H1 (cell line): ENCODE results near the gene NCBP1. TPM values are rescaled to one million over a fixed set of nuclear protein-coding genes. Genes with fewer than 3 reads are reported as not detected.

Source experiments
- CTCF ChIA-PET: fragments of 300-600 bp; sonication (Branson Sonifier 250); formaldehyde crosslinking; loops from one replicate; lab custom pipeline; 2021; ENCODE audit not compliant: partially characterized antibody; lab: Charles Lee
- POLR2A ChIA-PET: fragments of 300-600 bp; sonication (Branson Sonifier 250); formaldehyde crosslinking; loops from one replicate; lab custom pipeline; 2021; ENCODE audit warnings: inconsistent platforms; ENCODE audit not compliant: partially characterized antibody; lab: Charles Lee
- DNase-seq, 2 experiments: peaks; one replicate each; pipeline versions ENCODE4 v3.0.0 to v3.0.0-alpha.2; 2010 to 2022; ENCODE audit warnings: low spot score in 2 of 2, low read depth in 1 of 2, mixed read lengths in 1 of 2
- FAIRE-seq: peaks from 2 replicates; lab custom pipeline; 2011; peaks lifted over from hg19 to GRCh38; lab: Jason Lieb, UNC
- H2AFZ ChIP-seq: 2 replicates; pipeline ENCODE4 v1.8.1; 2012; ENCODE audit warnings: low read length, inconsistent platforms
- H2AK5ac ChIP-seq: 2 replicates; pipeline ENCODE4 v1.6.1; 2013; ENCODE audit warnings: low read depth, low read length
- H2BK120ac ChIP-seq: replicated peaks from 2 replicates; pipeline ENCODE3; 2013; ENCODE audit warnings: low read depth, low read length, inconsistent platforms
- H2BK12ac ChIP-seq: 2 replicates; pipeline ENCODE4 v1.6.1; 2013; ENCODE audit warnings: low read depth, low read length
- H2BK15ac ChIP-seq: 2 replicates; pipeline ENCODE4 v1.6.1; 2013; ENCODE audit warnings: low read length
- H2BK20ac ChIP-seq: 2 replicates; pipeline ENCODE4 v1.6.1; 2013; ENCODE audit warnings: low read length
- H2BK5ac ChIP-seq: 2 replicates; pipeline ENCODE4 v1.6.1; 2013; ENCODE audit warnings: low read depth, low read length
- H3K14ac ChIP-seq: 2 replicates; pipeline ENCODE4 v1.6.1; 2013; ENCODE audit warnings: inconsistent platforms; ENCODE audit not compliant: insufficient read length
- H3K18ac ChIP-seq: 2 replicates; pipeline ENCODE4 v1.6.1; 2013; ENCODE audit warnings: low read length; ENCODE audit errors: extremely low read depth
- H3K23ac ChIP-seq: 2 replicates; pipeline ENCODE4 v1.6.1; 2013; ENCODE audit warnings: inconsistent platforms; ENCODE audit not compliant: insufficient read length
- H3K23me2 ChIP-seq: 2 replicates; pipeline ENCODE4 v1.6.1; 2013; ENCODE audit warnings: low read depth, low read length
- H3K27ac ChIP-seq: 2 replicates; pipeline ENCODE4 v1.6.1; 2011; ENCODE audit warnings: low read depth, low read length, inconsistent platforms
- H3K27me3 ChIP-seq, 4 experiments: replicated peaks in 1 of 4; 1 replicate in 1 of 4; 2 replicates in 3 of 4; pipeline versions ENCODE4 v1.6.1 to v1.8.1; 2011 to 2013; ENCODE audit warnings: low read length in 3 of 4, mild to moderate bottlenecking in 3 of 4, inconsistent platforms in 2 of 4, mixed read lengths in 2 of 4, moderate library complexity in 1 of 4; ENCODE audit not compliant: control insufficient read depth in 3 of 4, insufficient read depth in 3 of 4; ENCODE audit errors: extremely low read depth in 1 of 4
- H3K36me3 ChIP-seq, 4 experiments: 2 replicates each; pipeline versions ENCODE4 v1.6.1 to v1.8.1; 2011 to 2013; ENCODE audit warnings: mild to moderate bottlenecking in 4 of 4, low read length in 3 of 4, moderate library complexity in 2 of 4, control low read depth in 1 of 4, inconsistent platforms in 1 of 4; ENCODE audit not compliant: insufficient read depth in 4 of 4, control insufficient read depth in 2 of 4
- H3K4ac ChIP-seq: replicated peaks from 2 replicates; pipeline ENCODE3; 2013; ENCODE audit warnings: low read length, low read depth, mixed read lengths, inconsistent platforms; ENCODE audit not compliant: insufficient read length
- H3K4me1 ChIP-seq, 4 experiments: replicated peaks in 1 of 4; 1 replicate in 1 of 4; 2 replicates in 3 of 4; pipeline versions ENCODE4 v1.6.1 to v1.8.1; 2011 to 2013; ENCODE audit warnings: low read length in 3 of 4, inconsistent platforms in 2 of 4, mixed read lengths in 1 of 4; ENCODE audit not compliant: insufficient read depth in 4 of 4, control insufficient read depth in 3 of 4
- H3K4me2 ChIP-seq, 2 experiments: 2 replicates each; pipeline versions ENCODE4 v1.6.1 to v1.8.1; 2011 to 2013; ENCODE audit warnings: low read depth in 2 of 2, low read length in 2 of 2, control low read depth in 1 of 2, inconsistent platforms in 1 of 2, mild to moderate bottlenecking in 1 of 2; ENCODE audit not compliant: insufficient read depth in 1 of 2
- H3K4me3 ChIP-seq, 4 experiments: fragments of 200-600, 300-600 bp in 1 of 4; sonication (generic), shearing (Covaris generic), sonication (Bioruptor Twin) in 1 of 4; 2 replicates each; pipeline versions ENCODE4 v1.5.1 to v1.8.1; 2011 to 2016; ENCODE audit warnings: low read length in 4 of 4, low read depth in 3 of 4, control low read depth in 2 of 4, inconsistent platforms in 2 of 4, mild to moderate bottlenecking in 2 of 4, mixed read lengths in 1 of 4, moderate library complexity in 1 of 4; ENCODE audit not compliant: insufficient read depth in 2 of 4; ENCODE audit errors: extremely low read depth in 1 of 4
- H3K56ac ChIP-seq: replicated peaks from 2 replicates; pipeline ENCODE3; 2013; ENCODE audit warnings: low read depth, mild to moderate bottlenecking, mixed read lengths, low read length, inconsistent platforms; ENCODE audit not compliant: insufficient read length
- H3K79me1 ChIP-seq: 2 replicates; pipeline ENCODE4 v1.6.1; 2013; ENCODE audit warnings: low read depth, low read length, control low read depth
- H3K79me2 ChIP-seq, 2 experiments: 2 replicates each; pipeline versions ENCODE4 v1.6.1 to v1.8.1; 2012 to 2013; ENCODE audit warnings: low read length in 2 of 2, mild to moderate bottlenecking in 2 of 2, inconsistent platforms in 1 of 2; ENCODE audit not compliant: insufficient read depth in 2 of 2, control insufficient read depth in 1 of 2
- H3K9ac ChIP-seq, 4 experiments: replicated peaks in 1 of 4; 1 replicate in 1 of 4; 2 replicates in 3 of 4; pipeline versions ENCODE4 v1.6.1 to v1.8.1; 2011 to 2013; ENCODE audit warnings: low read depth in 3 of 4, low read length in 3 of 4, control low read depth in 2 of 4, mild to moderate bottlenecking in 2 of 4, moderate library complexity in 2 of 4, inconsistent platforms in 1 of 4; ENCODE audit errors: extremely low read depth in 1 of 4
- H3K9me3 ChIP-seq, 2 experiments: 2 replicates each; pipeline versions ENCODE4 v1.6.1 to v1.8.1; 2012 to 2013; ENCODE audit warnings: mild to moderate bottlenecking in 2 of 2, moderate library complexity in 2 of 2, control low read depth in 1 of 2, inconsistent platforms in 1 of 2, low read depth in 1 of 2, low read length in 1 of 2, mixed read lengths in 1 of 2; ENCODE audit not compliant: insufficient read depth in 2 of 2
- H4K20me1 ChIP-seq, 2 experiments: replicated peaks in 1 of 2; 2 replicates each; pipeline versions ENCODE3 to v1.8.1; 2011 to 2013; ENCODE audit warnings: inconsistent platforms in 2 of 2, low read length in 2 of 2, mild to moderate bottlenecking in 1 of 2; ENCODE audit not compliant: insufficient read depth in 2 of 2, control insufficient read depth in 1 of 2
- H4K5ac ChIP-seq: 2 replicates; pipeline ENCODE4 v1.6.1; 2013; ENCODE audit warnings: low read length, low read depth, mixed read lengths, inconsistent platforms; ENCODE audit not compliant: insufficient read length
- H4K8ac ChIP-seq: 2 replicates; pipeline ENCODE4 v1.8.0; 2013; ENCODE audit warnings: mild to moderate bottlenecking, moderate library complexity, low read length, inconsistent platforms; ENCODE audit not compliant: insufficient read depth; ENCODE audit errors: extremely low read depth
- H4K91ac ChIP-seq: replicated peaks from 2 replicates; pipeline ENCODE3; 2013; ENCODE audit warnings: low read length, mixed read lengths, inconsistent platforms; ENCODE audit not compliant: insufficient read length
- ATF2 ChIP-seq: IDR thresholded peaks from 2 replicates; pipeline ENCODE4 v1.6.1; 2012; ENCODE audit warnings: low read length, inconsistent platforms
- KDM1A ChIP-seq: fragments of 200-600, 300-600 bp; sonication (generic); IDR thresholded peaks from 2 replicates; pipeline ENCODE4 v1.7.1; 2016; ENCODE audit warnings: mild to moderate bottlenecking, low read length, borderline replicate concordance
- WGBS, 2 experiments: shearing (Covaris generic) in 1 of 2; methylation state at CpG; one replicate each; pipeline versions ENCODE4 v1.1.6 to v1.1.7; 2013 to 2015; ENCODE audit warnings: low lambda C conversion rate in 2 of 2, mixed read lengths in 2 of 2, inconsistent platforms in 1 of 2, low coverage in 1 of 2, missing lambda C conversion rate in 1 of 2; ENCODE audit not compliant: insufficient replicate concordance in 2 of 2, insufficient coverage in 1 of 2, insufficient read length in 1 of 2; ENCODE audit errors: extremely low coverage in 1 of 2, missing lambda C conversion rate in 1 of 2; 5-methylcytosine and 5-hydroxymethylcytosine counted together
- polyA plus RNA-seq, 7 experiments: library from polyadenylated mRNA; depleted of rRNA in 3 of 7; stranded (reverse) in 5 of 7; unstranded in 2 of 7; fragments of >200 nt in 5 of 7; fragments of 200-250 nt in 2 of 7; gene quantifications; 1 replicate in 5 of 7; 2 replicates in 1 of 7; 4 replicates in 1 of 7; pipeline versions ENCODE4 v1.2.1 to v1.2.3, GENCODE V29; 2011 to 2013; ENCODE audit warnings: missing spikeins in 2 of 7, mixed read lengths in 2 of 7
- total RNA-seq: library from RNA; stranded (reverse); fragmentation: NEBNext Ultra II Directional; extraction: Animal tissue kit (Norgen Biotek cat#: 25700); gene quantifications from 2 replicates; pipeline ENCODE4 v1.2.1, GENCODE V29; 2021

NCBP1 gene
- total and polyA plus RNA-seq, 2 of the 8 experiments (the other 6 are each of a cell fraction or from before 2014, with no cell fraction given): 14.7 to 54.0 TPM

DNA sequence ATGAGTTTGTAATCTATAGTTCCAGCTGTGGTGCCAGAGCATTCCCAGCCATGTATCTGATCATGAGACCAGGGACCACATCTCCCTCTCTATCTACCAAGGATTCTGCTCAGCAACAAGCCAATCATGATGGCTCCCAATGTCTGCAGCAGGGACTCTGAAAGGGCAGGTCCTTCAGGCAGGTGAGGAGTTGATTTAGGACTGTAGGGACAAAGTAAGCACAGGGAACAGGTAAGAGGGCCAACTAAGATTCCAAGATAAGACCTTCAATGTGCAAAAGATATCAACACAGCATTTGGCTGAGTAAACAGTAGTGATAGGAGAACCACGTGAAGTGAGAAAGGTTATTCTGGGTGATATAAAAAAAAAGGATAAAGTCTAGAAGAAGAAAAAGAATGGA, 55.0 kb downstream of the NCBP1 start:
- H4K20me1 ChIP-seq: no peaks in the 10 kb centered on the region
- POLR2A ChIA-PET: interaction anchor here (1.3 to 2.6 kb wide), 4 partner anchors 8 to 159 kb away, joined by 4 to 15 read pairs (median 6); partner anchors contain the start of gene XPA
- H3K9me3 ChIP-seq: no peaks in the 10 kb centered on the region
- 86% methylated on average over 1 of the region's 1 CpG; no CpG with 5 or more reads in 1 of the 2 experiments for WGBS, 2 experiments
- no peak overlapping the region for H3K27ac ChIP-seq
- H3K4me3 ChIP-seq: no peak overlapping the region
- no peak overlapping the region for H2BK15ac ChIP-seq
- no peak overlapping the region for H3K4me2 ChIP-seq
- no peaks in the 10 kb centered on the region; the same call in 1 of the 2 replicates for H3K79me1 ChIP-seq
- H2BK5ac ChIP-seq: no peak overlapping the region
- no peaks in the 10 kb centered on the region for H3K23me2 ChIP-seq
- no peak overlapping the region for H2AFZ ChIP-seq
- no peak overlapping the region for H2AK5ac ChIP-seq
- CTCF ChIA-PET: no interaction called here
- H3K4me1 ChIP-seq: no peaks in the 10 kb centered on the region
- no peak overlapping the region for H2BK12ac ChIP-seq
- H3K18ac ChIP-seq: no peak overlapping the region
- no peak overlapping the region for H3K56ac ChIP-seq
- H2BK20ac ChIP-seq: no peak overlapping the region
- H4K8ac ChIP-seq: no peak overlapping the region
- H3K9ac ChIP-seq: no peak overlapping the region
- H3K79me2 ChIP-seq: no peaks in the 10 kb centered on the region
- no peak for FAIRE-seq
- H3K14ac ChIP-seq: no peak overlapping the region
- peaks cover 0 to 5% (median 0%) of the 10 kb centered on the region in 4 experiments; a peak in 1 of 8 replicates for H3K36me3 ChIP-seq
- no peak overlapping the region for H4K5ac ChIP-seq
- DNase-seq: no peak
- H3K4ac ChIP-seq: no peak overlapping the region
- no peak overlapping the region for H2BK120ac ChIP-seq
- H3K27me3 ChIP-seq: no peaks in the 10 kb centered on the region
- no peak overlapping the region for H4K91ac ChIP-seq
- no peak overlapping the region for H3K23ac ChIP-seq
- TF ChIP-seq KDM1A (no peak), ATF2 (no peak)
